Tibial nerve (tissue), 4 donors: ENCODE data around the gene COL1A2. TPM values are rescaled to one million over a fixed set of nuclear protein-coding genes. Genes with fewer than 3 reads are reported as not detected.

Experiments used
- DNase-seq, 2 donors: peaks; one replicate each; pipeline ENCODE4 v3.0.0-alpha.2; 2019; ENCODE audit warnings: low spot score in 2 of 2
- H3K27ac ChIP-seq, 4 donors: fragments of 200-600 bp; sonication (generic) in 3 of 4; one replicate each; pipeline ENCODE4 v1.5.1; 2017 to 2019; ENCODE audit warnings: mild to moderate bottlenecking in 1 of 4
- H3K27me3 ChIP-seq, 2 donors: fragments of 200-600 bp; sonication (generic) in 1 of 2; one replicate each; pipeline versions ENCODE4 v1.5.1 to v1.6.0; 2017 to 2019
- H3K36me3 ChIP-seq, 3 donors: fragments of 200-600 bp; sonication (generic); one replicate each; pipeline ENCODE4 v1.5.1; 2018 to 2019
- H3K4me1 ChIP-seq, 4 donors: fragments of 200-600 bp; sonication (generic) in 3 of 4; one replicate each; pipeline ENCODE4 v1.5.1; 2017 to 2019
- H3K4me3 ChIP-seq, 4 donors: fragments of 200-600 bp; sonication (generic) in 3 of 4; one replicate each; pipeline ENCODE4 v1.5.1; 2017 to 2019; ENCODE audit warnings: mild to moderate bottlenecking in 1 of 4, moderate library complexity in 1 of 4
- H3K9me3 ChIP-seq, 4 donors: fragments of 200-600 bp; sonication (generic) in 3 of 4; one replicate each; pipeline ENCODE4 v1.5.1; 2017 to 2019
- EP300 ChIP-seq, 2 donors: sonication (generic); formaldehyde crosslinking; IDR thresholded peaks; one replicate each; pipeline ENCODE4 v1.6.1; 2017; ENCODE audit warnings: antibody characterized with exemption in 2 of 2, mild to moderate bottlenecking in 1 of 2
- POLR2A ChIP-seq, 2 donors: fragments of 450-650 bp; IDR thresholded peaks; one replicate each; pipeline ENCODE4 v1.6.1; 2017; ENCODE audit warnings: antibody characterized with exemption in 2 of 2, mild to moderate bottlenecking in 2 of 2, moderate library complexity in 2 of 2
- WGBS, 2 donors: methylation state at CpG; one replicate each; pipeline ENCODE4 v1.1.5; 2018; 5-methylcytosine and 5-hydroxymethylcytosine counted together
- total RNA-seq, 4 donors: library from RNA; depleted of rRNA; stranded (reverse); fragments of >200 nt; gene quantifications; one replicate each; pipeline ENCODE4 v1.1.0, GENCODE V29; 2016
- TF ChIP-seq, protein P1 (sequence below), 5 experiments: fragments of 200-600 bp in 3 of 5; fragments of 450-650 bp in 2 of 5; sonication (generic) in 3 of 5; IDR thresholded peaks; one replicate each; pipeline ENCODE4 v1.5.1; 2016 to 2019; ENCODE audit warnings: antibody characterized with exemption in 5 of 5, mild to moderate bottlenecking in 3 of 5, moderate library complexity in 2 of 5

The COL1A2 gene
- total RNA-seq: 100 to 1,000 TPM; 235 to 747 (median 399) TPM

- peak within 1 kb of the TSS; percentile 48 to 68 (median 60) for H3K4me3 ChIP-seq
- H3K36me3 ChIP-seq: no peaks in the 10 kb centered on the region
- 2 to 3% methylated on average over 30 to 31 of the region's 32 CpGs for WGBS, 2 donors
- peak; percentile 66 to 75 for DNase-seq
- H3K27ac ChIP-seq: peak within 1 kb of the TSS; percentile 84 to 96 (median 89)
- no peaks in the 10 kb centered on the region for H3K9me3 ChIP-seq
- no peaks in the 10 kb centered on the region for H3K27me3 ChIP-seq
- peaks cover 0 to 58% (median 17%) of the 10 kb centered on the region in 4 donors for H3K4me1 ChIP-seq
- TF ChIP-seq POLR2A (IDR thresholded peaks at IDR 0.05) (peak; percentile 34 to 51), EP300 (IDR thresholded peaks at IDR 0.05) (peak in 1 of 2 donors; percentile 79)
- TF ChIP-seq, protein P1, sequence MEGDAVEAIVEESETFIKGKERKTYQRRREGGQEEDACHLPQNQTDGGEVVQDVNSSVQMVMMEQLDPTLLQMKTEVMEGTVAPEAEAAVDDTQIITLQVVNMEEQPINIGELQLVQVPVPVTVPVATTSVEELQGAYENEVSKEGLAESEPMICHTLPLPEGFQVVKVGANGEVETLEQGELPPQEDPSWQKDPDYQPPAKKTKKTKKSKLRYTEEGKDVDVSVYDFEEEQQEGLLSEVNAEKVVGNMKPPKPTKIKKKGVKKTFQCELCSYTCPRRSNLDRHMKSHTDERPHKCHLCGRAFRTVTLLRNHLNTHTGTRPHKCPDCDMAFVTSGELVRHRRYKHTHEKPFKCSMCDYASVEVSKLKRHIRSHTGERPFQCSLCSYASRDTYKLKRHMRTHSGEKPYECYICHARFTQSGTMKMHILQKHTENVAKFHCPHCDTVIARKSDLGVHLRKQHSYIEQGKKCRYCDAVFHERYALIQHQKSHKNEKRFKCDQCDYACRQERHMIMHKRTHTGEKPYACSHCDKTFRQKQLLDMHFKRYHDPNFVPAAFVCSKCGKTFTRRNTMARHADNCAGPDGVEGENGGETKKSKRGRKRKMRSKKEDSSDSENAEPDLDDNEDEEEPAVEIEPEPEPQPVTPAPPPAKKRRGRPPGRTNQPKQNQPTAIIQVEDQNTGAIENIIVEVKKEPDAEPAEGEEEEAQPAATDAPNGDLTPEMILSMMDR (IDR thresholded peaks at IDR 0.05): no peak
Observed at GRCh38 chr7:94394437-94395140, at the start of gene COL1A2. Gene COL1A2, plus strand, starts transcription at chr7:94394895. Its CDS starts 137 bp downstream, at chr7:94395032.

DNA sequence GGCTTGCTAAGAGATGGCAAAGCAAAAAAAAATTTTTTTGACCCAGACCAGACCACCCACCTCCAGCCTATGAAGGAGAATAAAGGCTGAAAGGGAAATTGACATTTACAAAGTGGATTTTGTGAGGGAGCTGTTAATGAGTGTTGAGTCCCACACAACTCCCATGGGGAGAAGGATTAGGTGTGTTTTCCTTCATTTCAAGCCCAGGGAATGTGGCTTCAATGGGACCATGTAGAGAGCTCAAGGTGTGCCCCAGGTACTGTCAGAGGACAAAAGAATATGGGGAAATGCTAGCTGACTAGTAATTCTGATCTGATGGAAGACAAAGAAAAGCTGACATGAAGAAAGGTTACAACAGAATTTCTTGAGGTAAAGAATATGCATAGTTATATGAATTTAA is 48.8 kb upstream of the COL1A2 start:
- peaks cover 0 to 36% (median 12%) of the 10 kb centered on the region in 4 donors for H3K4me1 ChIP-seq
- no peak overlapping the region for H3K27ac ChIP-seq
- no peaks in the 10 kb centered on the region for H3K9me3 ChIP-seq
- H3K36me3 ChIP-seq: no peaks in the 10 kb centered on the region
- no peaks in the 10 kb centered on the region for H3K27me3 ChIP-seq
- no peak overlapping the region for H3K4me3 ChIP-seq
- no peak for TF ChIP-seq EP300 (IDR thresholded peaks at IDR 0.05)
- no peak for TF ChIP-seq POLR2A (IDR thresholded peaks at IDR 0.05)
- TF ChIP-seq, protein P1 (IDR thresholded peaks at IDR 0.05): no peak
- DNase-seq: no peak

- TF ChIP-seq EP300 (IDR thresholded peaks at IDR 0.05) (peak in 1 of 2 donors; percentile 71), POLR2A (IDR thresholded peaks at IDR 0.05) (no peak)
- TF ChIP-seq, protein P1 (IDR thresholded peaks at IDR 0.05): no peak
- H3K9me3 ChIP-seq: no peaks in the 10 kb centered on the region
- peak overlapping the region in 3 of 4 donors; percentile 26 to 79 (median 77) for H3K27ac ChIP-seq
- H3K27me3 ChIP-seq: no peaks in the 10 kb centered on the region
- no peaks in the 10 kb centered on the region for H3K36me3 ChIP-seq
- DNase-seq: peak; percentile 30 to 66
- H3K4me1 ChIP-seq: peaks cover 0 to 36% (median 12%) of the 10 kb centered on the region in 4 donors
- 19 to 38% methylated on average over 3 of the region's 3 CpGs for WGBS, 2 donors
- H3K4me3 ChIP-seq: no peak overlapping the region
Observed at GRCh38 chr7:94348142-94348541, 46.6 kb upstream of the COL1A2 start.

DNA sequence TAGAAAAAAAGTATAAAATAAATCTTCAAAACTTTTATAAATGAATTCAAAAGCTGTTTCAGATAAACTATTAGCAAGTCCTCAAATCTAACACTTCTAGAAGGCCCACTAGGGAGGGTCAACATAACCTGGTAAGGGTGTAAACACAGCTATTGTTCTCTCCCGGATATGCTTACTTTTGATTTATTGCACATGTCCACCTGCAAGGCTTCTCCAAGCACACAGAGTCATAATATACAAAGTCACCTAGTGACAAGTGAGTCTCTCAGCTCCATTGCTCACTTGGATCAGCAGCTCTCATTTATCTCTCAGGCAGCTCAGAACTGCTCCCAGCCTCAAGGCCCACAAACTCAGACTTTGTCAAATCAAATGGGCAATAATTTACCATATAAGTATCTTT is 44.0 kb upstream of the COL1A2 start:
- 59 to 62% methylated on average over 1 of the region's 1 CpG for WGBS, 2 donors
- H3K36me3 ChIP-seq: no peaks in the 10 kb centered on the region
- no peak overlapping the region for H3K4me3 ChIP-seq
- no peak for DNase-seq
- H3K27ac ChIP-seq: no peak overlapping the region
- no peaks in the 10 kb centered on the region for H3K9me3 ChIP-seq
- H3K4me1 ChIP-seq: peaks cover 0 to 50% (median 12%) of the 10 kb centered on the region in 4 donors
- no peaks in the 10 kb centered on the region for H3K27me3 ChIP-seq
- no peak for TF ChIP-seq EP300 (IDR thresholded peaks at IDR 0.05)
- no peak for TF ChIP-seq POLR2A (IDR thresholded peaks at IDR 0.05)
- TF ChIP-seq, protein P1 (IDR thresholded peaks at IDR 0.05): no peak

DNA sequence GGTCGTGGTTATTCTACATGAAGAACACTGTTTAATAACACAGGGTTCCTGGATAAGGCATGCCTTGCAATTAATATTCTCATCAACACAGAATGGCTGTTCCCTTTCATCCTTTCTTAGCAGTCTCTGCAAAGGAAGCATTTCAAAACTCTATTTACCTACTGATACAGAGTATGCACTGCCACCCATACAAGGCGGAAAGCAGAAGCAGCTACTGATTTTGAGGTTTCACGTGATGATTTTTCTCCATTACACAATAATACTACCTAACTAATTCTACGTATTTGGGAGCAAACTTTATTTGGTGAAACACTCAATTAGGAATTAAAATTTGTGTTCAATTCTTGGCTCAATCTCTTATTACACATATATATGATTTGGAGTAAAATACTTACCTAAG is 43.0 kb upstream of the COL1A2 start:
- no peak overlapping the region for H3K4me3 ChIP-seq
- 78 to 80% methylated on average over 4 of the region's 4 CpGs for WGBS, 2 donors
- peaks cover 0 to 47% (median 12%) of the 10 kb centered on the region in 4 donors for H3K4me1 ChIP-seq
- DNase-seq: no peak
- H3K27me3 ChIP-seq: no peaks in the 10 kb centered on the region
- no peak overlapping the region for H3K27ac ChIP-seq
- no peaks in the 10 kb centered on the region for H3K9me3 ChIP-seq
- TF ChIP-seq EP300 (IDR thresholded peaks at IDR 0.05): no peak
- no peak for TF ChIP-seq POLR2A (IDR thresholded peaks at IDR 0.05)
- TF ChIP-seq, protein P1 (IDR thresholded peaks at IDR 0.05): no peak
- H3K36me3 ChIP-seq: no peaks in the 10 kb centered on the region
